Measurements from ENCODE around the gene BACE2. TPM values are rescaled to one million over a fixed set of nuclear protein-coding genes. Genes with fewer than 3 reads are reported as not detected.

Gene BACE2
- polyA plus RNA-seq, 2 of the 4 experiments (the other 2 are of a cell fraction), result 15.2 to 26.0 TPM

DNA sequence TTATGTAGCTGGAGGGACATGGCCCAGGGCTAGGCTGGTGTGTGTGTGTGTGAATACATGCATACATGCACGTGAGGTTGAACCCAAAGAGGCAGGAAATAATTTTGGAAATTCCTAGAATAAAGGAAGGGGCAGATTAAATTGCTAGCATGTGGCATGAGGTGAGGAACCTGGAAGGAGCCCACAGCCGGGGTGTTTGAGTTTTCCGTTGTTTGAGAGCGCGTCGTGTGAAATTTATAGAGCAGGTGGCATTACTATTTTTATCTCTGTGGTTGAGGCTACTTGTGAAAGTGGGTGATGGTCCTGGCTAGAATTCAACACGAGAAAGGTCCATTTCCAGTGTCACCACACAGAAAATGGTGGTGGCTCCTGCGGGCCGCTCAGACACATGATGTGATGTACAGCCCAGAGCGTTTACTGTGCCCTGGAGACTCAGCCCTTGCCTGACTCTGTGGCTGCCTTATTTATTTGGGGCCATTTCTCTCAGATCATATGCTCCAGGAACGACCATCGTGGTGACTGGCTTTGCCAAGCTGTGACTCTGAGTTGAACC lies 48.0 kb downstream of the BACE2 start:
- 85% methylated on average over 12 of the region's 12 CpGs for WGBS (ENCODE audit: missing lambda C conversion rate)
- FAIRE-seq, result no peak
- DNase-seq (ENCODE audit: low read depth in 1 of 2, low spot score in 1 of 2), result no peak
- Histone ChIP-seq H3K4me1 (no peaks in the 10 kb centered on the region), H3K4me2 (no peak overlapping the region), H3K9me3 (no peaks in the 10 kb centered on the region), H3K27ac (no peak overlapping the region), H3K4me3 (no peak overlapping the region)
- POLR2A ChIA-PET, result no interaction called here
- CTCF ChIA-PET, result no interaction called here
- ATAC-seq, result no peak
- no peak for TF ChIP-seq EHMT2 (IDR thresholded peaks at IDR 0.05; ENCODE audit: low read depth)
- TF ChIP-seq EP300 (IDR thresholded peaks at IDR 0.05), result no peak
- TF ChIP-seq SMC3 (IDR thresholded peaks at IDR 0.05), result no peak
- TF ChIP-seq NR3C1 (IDR thresholded peaks at IDR 0.05), result no peak
- no peak for TF ChIP-seq NPAS2 (CRISPR knock-in tag; IDR thresholded peaks at IDR 0.05; ENCODE audit: borderline replicate concordance)
- TF ChIP-seq, protein P1, sequence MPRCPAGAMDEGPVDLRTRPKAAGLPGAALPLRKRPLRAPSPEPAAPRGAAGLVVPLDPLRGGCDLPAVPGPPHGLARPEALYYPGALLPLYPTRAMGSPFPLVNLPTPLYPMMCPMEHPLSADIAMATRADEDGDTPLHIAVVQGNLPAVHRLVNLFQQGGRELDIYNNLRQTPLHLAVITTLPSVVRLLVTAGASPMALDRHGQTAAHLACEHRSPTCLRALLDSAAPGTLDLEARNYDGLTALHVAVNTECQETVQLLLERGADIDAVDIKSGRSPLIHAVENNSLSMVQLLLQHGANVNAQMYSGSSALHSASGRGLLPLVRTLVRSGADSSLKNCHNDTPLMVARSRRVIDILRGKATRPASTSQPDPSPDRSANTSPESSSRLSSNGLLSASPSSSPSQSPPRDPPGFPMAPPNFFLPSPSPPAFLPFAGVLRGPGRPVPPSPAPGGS (IDR thresholded peaks at IDR 0.05), result no peak
- TF ChIP-seq HOXB5 (CRISPR knock-in tag; IDR thresholded peaks at IDR 0.05), result no peak
- TF ChIP-seq RCOR1 (IDR thresholded peaks at IDR 0.05; ENCODE audit: low read depth, low read length), result no peak
- TF ChIP-seq RFX5 (IDR thresholded peaks at IDR 0.05), result no peak
- no peak for TF ChIP-seq MYC (IDR thresholded peaks at IDR 0.05; ENCODE audit: borderline replicate concordance, low read length)
- TF ChIP-seq RAD21 (conservative IDR thresholded peaks at IDR 0.05 in 1 of 2, IDR thresholded peaks at IDR 0.05 in 1 of 2), result no peak
- TF ChIP-seq EHF (CRISPR knock-in tag; IDR thresholded peaks at IDR 0.05), result no peak
- no peak for TF ChIP-seq TFCP2L1 (CRISPR knock-in tag; IDR thresholded peaks at IDR 0.05)
- TF ChIP-seq ZNF302 (CRISPR knock-in tag; IDR thresholded peaks at IDR 0.05), result no peak
- TF ChIP-seq ESRRA (IDR thresholded peaks at IDR 0.05; ENCODE audit: borderline replicate concordance, low read length), result no peak
- no peak for TF ChIP-seq PHF8 (IDR thresholded peaks at IDR 0.05; ENCODE audit: borderline replicate concordance, low read depth)

DNA sequence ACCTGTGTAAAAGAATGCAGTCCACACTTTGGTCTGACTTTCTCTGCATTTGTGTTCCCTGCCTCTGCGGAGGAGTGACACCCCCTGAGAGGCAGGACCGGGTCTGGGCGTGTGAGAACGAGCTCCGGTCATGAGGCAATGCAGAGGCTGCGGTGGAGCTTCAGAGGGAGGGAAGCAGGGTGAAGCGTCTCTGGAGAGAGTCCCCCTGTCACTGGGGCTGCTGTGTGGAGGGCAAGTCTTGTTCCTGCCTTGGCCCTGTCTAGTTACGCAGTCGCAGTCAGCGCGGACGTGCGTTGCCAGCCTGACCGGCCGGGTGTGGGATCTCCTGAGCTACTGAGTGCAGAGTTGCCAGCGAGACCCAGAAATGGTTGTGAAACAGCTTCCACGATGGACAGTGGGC lies 48.5 kb downstream of the BACE2 start:
- Histone ChIP-seq H3K4me2 (no peak overlapping the region), H3K9me3 (no peaks in the 10 kb centered on the region), H3K27ac (no peak overlapping the region), H3K4me3 (no peak overlapping the region), H3K4me1 (no peaks in the 10 kb centered on the region)
- DNase-seq (ENCODE audit: low read depth in 1 of 2, low spot score in 1 of 2) (no peak), FAIRE-seq (no peak), ATAC-seq (no peak)
- CTCF ChIA-PET, result no interaction called here
- POLR2A ChIA-PET, result no interaction called here
- TF ChIP-seq, protein P2, sequence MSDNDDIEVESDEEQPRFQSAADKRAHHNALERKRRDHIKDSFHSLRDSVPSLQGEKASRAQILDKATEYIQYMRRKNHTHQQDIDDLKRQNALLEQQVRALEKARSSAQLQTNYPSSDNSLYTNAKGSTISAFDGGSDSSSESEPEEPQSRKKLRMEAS (IDR thresholded peaks at IDR 0.05), result no peak
- no peak for TF ChIP-seq EP300 (IDR thresholded peaks at IDR 0.05)
- no peak for TF ChIP-seq HOXB5 (CRISPR knock-in tag; IDR thresholded peaks at IDR 0.05)
- no peak for TF ChIP-seq CBX2 (IDR thresholded peaks at IDR 0.05; ENCODE audit: borderline replicate concordance, low read depth)
- no peak for TF ChIP-seq CBX8 (IDR thresholded peaks at IDR 0.05)
- TF ChIP-seq RFX5 (IDR thresholded peaks at IDR 0.05), result no peak
- no peak for TF ChIP-seq GATA3 (IDR thresholded peaks at IDR 0.05; ENCODE audit: borderline replicate concordance)
- no peak for TF ChIP-seq TFCP2L1 (CRISPR knock-in tag; IDR thresholded peaks at IDR 0.05)
- no peak for TF ChIP-seq ESRRA (IDR thresholded peaks at IDR 0.05; ENCODE audit: borderline replicate concordance, low read length)
- TF ChIP-seq, protein P3, sequence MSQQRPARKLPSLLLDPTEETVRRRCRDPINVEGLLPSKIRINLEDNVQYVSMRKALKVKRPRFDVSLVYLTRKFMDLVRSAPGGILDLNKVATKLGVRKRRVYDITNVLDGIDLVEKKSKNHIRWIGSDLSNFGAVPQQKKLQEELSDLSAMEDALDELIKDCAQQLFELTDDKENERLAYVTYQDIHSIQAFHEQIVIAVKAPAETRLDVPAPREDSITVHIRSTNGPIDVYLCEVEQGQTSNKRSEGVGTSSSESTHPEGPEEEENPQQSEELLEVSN (IDR thresholded peaks at IDR 0.05; ENCODE audit: borderline replicate concordance, low read depth), result no peak
- TF ChIP-seq CHD2 (IDR thresholded peaks at IDR 0.05; ENCODE audit: low read length, partially characterized antibody), result no peak
- TF ChIP-seq KDM5A (IDR thresholded peaks at IDR 0.05), result no peak
- TF ChIP-seq ZNF302 (CRISPR knock-in tag; IDR thresholded peaks at IDR 0.05), result no peak
- TF ChIP-seq HOXA7 (CRISPR knock-in tag; IDR thresholded peaks at IDR 0.05), result no peak
- no peak for TF ChIP-seq SMC3 (IDR thresholded peaks at IDR 0.05)
- no peak for TF ChIP-seq BHLHE40 (IDR thresholded peaks at IDR 0.05; ENCODE audit: low read depth, low read length)
- TF ChIP-seq MYC (IDR thresholded peaks at IDR 0.05; ENCODE audit: borderline replicate concordance, low read length), result no peak
- no peak for TF ChIP-seq SREBF2 (IDR thresholded peaks at IDR 0.05)
- no peak for TF ChIP-seq FOXS1 (CRISPR knock-in tag; IDR thresholded peaks at IDR 0.05)
- TF ChIP-seq, protein P4, sequence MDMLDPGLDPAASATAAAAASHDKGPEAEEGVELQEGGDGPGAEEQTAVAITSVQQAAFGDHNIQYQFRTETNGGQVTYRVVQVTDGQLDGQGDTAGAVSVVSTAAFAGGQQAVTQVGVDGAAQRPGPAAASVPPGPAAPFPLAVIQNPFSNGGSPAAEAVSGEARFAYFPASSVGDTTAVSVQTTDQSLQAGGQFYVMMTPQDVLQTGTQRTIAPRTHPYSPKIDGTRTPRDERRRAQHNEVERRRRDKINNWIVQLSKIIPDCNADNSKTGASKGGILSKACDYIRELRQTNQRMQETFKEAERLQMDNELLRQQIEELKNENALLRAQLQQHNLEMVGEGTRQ (IDR thresholded peaks at IDR 0.05), result no peak
- 86% methylated on average over 17 of the region's 17 CpGs for WGBS (ENCODE audit: missing lambda C conversion rate)
